ENCODE data around the gene FILIP1.

- TF ChIP-seq CTCF (IDR thresholded peaks at IDR 0.05; ENCODE audit: insufficient read depth, low read length) (no peak), POLR2AphosphoS5 (IDR thresholded peaks at IDR 0.05; ENCODE audit: low read depth) (no peak)
These were observed 5.3 kb upstream of the FILIP1 start for GRCh38 chr6:75498862-75499261.

Measured in HL-60 (cell line).